NCI-H2171 (cell line): ENCODE measurements around the gene PRDM16.
A peak's percentile ranks its signal among the peaks of the same experiment; 100 is the strongest.

ENCODE experiments used
- DNase-seq: peaks from one replicate; lab custom pipeline; 2025; lab: John Stamatoyannopoulos, UW

Gene PRDM16

DNA sequence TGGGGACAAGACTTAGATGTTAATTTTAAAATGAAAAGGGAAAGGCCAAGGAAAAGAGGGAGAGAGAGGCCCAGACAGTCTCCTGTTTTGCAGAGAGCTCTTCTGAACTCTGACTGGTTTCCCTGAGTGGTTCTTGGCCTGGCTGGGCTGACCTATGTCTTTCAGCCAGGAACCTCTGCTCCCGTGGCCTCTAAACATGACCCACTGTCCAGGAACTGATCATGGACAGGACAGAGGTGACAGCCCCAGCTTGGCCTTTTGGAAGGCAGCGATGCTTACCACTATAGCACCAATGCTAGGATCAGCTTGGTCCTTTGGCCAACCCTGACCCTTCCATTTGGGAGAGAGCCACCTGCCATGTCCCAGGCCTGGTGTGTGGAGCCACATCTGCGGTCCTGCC is 55.2 kb downstream of the PRDM16 start:
- DNase-seq: no peak

DNA sequence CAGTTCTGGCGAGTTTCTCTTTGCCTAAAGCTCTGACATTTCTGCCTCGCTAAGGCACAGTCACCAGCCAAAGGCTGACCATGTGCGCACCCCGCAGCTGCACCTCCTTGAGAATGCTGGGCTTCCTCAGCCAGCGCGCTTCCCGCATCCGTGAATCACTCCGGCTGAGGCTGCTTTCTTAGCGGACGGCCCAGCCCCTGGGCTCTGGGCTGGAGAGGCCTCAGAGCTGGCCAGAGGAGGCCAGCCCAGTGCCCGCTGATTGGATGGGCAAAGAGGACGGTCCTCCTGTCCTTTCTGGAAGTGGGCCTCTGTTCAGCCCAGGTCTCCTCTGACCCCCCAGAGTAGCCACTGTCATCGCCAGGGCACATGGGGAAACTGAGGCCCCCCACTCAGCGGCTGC is 56.1 kb downstream of the PRDM16 start:
- no peak for DNase-seq

DNA sequence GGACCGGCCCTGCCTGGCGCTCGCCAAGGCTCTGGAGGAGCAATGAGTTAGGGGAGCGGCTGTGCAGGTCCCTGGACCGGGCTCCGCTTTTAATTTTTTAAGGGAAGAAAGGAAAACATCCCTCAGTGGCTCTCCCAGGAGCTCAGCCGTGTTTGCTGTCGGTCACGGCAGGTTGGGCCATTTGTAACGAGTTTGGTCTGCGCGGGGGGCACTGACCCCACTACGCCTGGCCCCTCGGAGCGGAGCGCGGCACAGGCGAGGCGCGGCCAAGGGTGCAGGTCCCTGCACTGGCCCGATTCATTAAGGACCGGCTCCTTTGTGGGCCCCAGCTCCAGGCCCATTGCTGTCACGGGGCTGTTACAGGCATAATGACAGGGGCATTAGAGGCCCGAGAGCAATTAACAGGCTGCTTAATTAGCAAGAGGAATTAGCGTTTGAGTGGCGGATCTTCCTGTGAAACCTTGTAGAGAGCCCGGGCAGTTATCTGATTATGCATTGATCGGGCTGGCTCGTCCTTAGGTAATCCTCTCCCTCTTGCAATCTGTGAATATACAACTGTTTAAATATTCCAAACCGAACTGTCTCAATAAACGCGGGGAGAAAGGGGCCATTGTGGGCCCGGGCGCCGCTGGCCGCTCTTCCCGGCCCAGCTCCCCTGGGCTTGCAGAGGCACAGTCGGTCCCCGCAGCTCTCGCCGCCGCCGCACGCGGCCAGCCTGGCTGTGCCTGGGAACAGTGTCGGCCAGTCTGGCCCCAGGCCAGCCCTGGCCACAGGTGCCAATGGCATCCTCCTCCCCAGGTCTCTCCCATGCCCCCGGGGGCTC is 56.8 kb downstream of the PRDM16 start:
- DNase-seq: no peak

DNA sequence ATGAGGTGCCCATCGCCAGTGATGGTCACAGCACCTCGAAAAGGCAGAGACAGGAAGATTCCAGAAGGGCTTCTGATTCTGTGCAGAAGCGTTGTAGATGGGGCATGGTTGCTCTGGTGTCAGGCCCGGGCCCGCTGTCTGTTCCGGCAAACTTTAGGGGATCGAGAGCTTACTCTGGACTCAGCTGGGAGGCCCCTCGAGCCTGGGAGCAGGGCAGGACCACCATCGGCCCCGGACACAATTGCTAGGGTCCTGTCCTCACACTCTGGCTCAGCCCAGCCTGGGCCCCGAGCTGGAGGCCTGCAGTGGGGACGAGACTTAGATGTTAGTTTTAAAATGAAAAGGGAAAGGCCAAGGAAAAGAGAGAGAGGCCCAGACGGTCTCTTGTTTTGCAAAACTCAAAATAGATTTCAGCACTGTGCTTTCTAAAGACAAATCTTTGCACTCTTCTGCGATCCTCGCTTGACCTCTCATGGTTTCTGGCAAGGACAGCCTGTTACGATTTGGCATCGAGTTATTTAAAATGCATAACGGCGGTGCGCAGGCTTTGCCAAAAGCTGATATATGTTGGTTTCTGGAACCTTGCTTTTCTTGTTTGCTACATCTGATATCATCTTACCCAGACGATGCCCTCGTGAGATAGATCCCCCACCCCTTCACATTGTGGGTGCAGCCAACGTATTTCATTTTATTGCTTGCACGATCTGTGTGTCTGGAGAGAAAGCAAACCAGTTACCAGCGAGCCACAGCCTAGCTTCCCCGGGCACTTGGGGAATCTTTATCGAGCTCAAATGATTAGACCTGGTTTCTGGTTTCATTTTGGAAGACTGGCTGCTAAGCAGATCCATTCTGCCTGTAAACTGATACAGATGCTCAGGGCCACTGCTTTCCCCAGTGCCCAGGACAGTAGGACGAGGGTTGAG is 58.0 kb downstream of the PRDM16 start:
- DNase-seq: no peak

DNA sequence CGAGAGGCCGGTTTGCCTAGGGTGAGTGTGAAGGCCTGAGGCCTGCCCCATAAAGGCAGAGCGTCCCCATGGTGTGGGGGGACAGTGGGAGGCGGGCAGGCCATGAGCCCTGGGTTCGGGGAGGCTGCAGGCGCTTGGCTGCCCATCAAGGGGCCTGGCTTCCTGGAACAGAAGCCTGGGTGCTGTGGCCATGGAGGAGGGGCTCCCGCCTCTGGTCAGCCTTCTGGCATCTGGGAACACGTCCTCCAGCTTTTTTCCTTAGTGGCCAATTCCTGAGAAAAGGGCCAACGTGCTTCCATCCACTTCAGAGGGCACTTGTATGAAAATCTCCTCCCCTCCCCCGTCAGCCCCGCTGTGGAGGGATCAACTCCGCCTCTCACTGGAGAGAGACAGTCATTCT is 58.7 kb downstream of the PRDM16 start:
- DNase-seq: no peak

DNA sequence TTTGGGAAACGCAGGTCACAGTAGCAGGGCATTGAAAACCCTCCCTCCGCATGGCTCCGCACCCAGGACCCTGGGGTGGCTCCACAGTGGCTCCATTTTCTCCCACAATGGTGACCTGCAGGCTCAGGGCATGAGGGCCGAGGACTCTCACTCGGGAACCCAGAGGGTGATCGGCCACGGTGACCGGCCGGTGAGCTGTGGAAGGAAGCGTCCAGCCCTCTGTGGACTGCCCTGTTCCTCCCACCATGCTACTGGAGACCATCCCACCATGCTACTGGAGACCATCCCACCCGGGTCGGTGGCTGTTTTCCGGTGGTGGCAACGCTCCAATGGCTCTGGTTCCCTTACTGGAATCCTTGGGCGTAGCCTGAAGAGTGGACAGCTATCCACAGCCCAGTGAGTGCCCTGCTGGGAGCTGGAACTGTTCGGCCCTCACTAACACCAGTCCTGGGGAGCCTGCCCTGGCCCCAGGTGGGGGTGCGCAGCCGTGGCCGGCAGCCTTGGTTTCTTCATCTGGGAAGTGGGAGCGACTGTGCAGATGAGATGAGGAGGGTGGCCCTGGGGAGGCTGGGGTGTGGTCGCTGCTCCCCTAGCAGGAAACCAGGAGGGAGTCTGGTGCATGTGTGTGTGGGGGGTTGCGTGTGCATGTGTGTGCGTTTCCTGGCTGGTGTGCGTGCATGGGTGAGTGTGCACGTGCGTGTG is 59.6 kb downstream of the PRDM16 start:
- DNase-seq: no peak

DNA sequence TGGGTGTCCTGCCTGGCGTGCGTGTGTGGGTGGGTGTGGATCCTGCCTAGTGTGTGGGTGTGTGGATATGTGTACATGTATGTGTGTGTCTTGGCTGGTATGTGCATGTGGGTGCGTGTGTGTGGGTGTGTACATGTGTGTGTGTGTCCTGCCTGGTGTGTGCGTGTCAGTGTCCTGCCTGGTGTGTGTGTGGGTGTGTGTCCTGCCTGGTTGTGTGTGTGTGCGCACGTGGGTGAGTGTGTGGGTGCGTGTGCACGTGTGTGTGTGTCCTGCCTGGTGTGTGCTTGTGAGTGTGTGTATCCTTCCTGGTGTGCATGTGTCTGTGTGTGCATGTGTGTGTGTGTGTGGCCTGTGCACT is 60.1 kb downstream of the PRDM16 start:
- no peak for DNase-seq

DNA sequence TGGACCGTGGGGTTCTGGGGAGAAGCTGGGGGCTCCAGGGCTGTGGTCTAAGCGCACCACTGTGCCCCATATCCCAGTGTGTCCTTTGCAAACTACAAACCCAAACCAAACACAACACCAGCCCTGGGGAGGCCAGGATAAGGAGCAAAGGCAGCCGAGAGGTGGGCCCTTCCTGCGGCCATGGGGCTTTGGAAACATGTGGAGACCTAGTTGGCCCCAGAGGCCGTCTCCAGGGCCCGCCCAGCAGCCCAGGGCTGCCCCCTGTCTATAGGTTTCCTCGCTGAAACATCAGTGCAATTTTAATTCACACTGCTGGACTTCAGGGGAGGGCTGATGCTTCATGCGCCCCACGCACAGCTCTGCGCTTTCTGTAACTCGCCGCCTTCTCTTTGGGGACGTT is 61.3 kb downstream of the PRDM16 start:
- no peak for DNase-seq

DNA sequence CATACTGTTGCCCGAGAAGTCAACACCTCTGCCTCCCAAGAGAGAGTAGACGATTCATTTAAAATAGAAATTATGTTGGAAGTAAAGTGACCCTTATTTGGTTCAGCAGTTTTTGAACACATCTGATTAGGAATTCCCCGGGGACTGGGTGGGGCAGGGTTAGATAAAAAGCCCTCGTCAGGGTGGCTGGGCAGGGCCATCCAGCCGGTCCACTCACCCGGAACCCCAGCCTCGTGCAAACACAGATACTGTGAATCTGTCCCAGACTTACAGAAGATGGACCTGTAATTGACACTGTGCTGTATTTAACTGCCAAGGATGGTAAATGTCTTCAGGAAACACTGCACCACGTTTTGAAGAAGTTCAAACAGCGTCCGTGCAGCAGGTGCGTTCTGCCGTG is 63.7 kb downstream of the PRDM16 start:
- DNase-seq: no peak

DNA sequence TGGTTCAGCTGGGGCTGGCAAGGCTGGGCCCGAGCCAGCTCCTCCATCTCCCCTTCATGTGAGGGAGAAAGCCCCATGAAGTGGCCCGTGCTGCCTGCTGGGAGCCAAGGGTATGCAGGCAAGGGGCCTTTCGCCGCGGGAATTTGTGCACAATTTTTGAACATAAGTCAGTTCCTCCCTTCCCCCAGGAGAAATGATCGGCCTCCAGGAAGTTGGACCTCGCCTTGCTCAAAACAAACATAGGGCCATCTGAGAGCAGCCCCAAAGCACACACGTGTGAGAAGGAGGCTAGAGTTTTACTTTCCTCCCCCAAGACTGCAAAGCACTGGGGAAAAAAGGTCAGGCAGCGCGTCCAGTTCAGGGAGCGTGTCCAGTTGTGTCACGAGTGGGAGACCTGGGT is 64.7 kb downstream of the PRDM16 start:
- DNase-seq: no peak

DNA sequence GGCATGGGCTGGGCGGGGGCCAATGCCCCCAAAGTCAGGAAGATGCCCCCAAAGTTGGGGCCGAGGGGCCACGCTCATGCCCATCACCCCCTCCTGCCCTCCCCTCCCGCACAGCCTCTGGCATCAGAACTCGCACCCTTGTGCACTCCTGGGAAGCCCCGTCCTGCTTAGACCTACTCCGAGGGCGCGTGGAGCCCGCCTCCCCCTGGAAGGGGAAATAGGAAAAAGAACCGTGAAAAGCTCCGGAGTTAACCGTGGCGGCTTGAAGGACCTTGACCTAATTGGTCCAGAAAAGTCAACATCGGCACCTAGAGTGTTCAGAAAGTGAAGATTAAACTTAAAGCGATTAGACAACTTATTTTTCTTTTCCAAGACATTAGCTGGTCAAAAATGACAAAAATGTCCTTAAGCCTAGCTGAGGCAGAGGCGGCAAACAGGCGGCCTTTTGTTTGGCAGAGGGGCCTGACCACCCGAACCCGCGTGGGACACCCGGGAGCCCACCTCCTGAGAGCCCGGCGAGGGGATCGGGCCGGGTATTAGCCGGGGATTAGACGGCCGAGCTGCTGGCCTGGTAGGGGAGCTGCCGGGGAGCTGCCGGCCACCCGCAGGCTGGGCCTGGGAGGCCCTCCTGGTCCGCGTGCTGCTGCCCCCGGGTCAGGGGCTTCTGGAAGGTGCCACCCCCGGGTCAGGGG is 65.5 kb downstream of the PRDM16 start:
- DNase-seq: no peak

DNA sequence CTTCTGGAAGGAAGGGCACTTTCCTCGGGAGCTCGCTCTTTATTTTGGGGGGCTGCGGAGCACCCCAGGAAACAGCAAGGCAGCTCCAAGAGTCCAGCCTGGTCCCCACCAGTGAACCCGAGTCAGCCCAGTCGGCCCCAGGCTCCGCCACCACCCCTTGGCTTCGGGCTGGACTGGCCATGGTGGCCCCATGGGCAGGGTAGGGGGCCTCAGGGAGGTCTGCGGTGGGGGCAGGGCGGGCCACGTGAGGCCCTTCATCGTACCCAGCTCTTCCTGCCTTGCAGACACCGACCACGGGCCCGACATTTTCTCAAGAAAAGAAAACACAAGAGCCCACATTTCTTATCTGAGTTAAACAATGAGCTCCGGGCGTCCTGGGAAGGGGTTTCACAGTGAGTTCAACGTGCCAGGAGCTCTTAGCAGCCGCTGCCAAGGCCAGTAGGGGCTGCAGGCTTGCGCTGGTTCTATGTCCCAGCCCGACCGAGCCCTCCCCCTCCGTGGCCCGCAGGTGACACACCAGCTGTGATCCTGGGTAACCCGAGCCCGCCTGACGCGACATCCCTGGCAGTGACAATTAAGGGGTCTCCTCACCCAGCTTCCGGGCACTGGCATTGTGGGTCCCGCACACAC is 66.2 kb downstream of the PRDM16 start:
- DNase-seq: peak; percentile 78

DNA sequence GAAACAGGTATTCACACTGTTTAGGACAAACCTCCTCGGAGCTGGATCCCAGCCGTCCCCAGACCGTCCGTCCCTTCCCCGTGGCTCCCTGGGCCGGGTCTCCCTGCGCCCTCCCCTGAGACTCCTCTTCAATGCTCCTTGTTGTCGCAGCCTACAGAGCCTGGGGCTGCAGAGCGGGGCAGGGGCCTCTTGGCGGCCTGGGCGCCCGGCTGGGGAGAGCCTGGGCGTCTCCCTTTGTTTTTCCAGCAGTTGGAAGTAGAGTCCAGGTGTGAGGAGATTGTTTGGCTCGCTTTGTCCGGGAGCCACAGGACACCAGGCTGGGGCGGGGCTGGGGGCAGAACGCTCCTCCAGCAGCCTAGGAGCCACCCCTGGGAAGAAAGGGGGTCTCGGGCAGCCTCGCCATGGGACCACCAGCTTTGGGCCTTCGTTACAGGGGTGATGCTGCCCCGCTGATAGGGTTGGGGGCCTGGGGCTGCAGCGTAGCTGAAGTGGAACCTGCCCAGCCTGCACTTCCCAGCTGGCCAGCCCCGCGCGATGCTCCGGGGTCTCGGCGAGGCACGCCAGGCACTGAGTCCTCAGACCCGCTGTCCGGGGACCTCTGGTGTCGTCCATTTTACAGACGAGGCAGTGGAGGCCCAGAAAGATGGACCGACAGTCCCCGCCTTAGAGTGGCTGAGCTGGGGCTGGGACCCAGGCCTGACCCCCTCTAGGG is 66.9 kb downstream of the PRDM16 start:
- peak; percentile 65 for DNase-seq

DNA sequence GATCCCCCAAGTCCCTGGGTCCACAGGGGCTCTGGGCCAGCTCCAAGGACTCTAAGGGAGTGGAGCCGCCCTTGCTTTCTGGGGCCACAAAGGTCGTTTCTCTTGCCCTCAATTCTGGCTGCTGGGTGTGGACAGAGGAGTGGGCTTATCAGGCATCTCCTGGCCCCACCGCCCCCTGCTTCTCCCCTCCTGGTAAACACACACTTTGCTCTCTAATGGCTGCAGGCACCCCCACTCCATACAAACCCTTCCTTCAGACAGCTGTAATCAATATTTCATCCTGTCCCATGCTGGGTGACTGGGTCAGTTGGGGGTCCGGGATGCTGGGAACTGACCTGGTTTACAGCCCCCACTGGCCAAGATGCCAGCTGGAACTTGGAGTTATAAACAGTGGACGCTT is 67.5 kb downstream of the PRDM16 start:
- DNase-seq: no peak

DNA sequence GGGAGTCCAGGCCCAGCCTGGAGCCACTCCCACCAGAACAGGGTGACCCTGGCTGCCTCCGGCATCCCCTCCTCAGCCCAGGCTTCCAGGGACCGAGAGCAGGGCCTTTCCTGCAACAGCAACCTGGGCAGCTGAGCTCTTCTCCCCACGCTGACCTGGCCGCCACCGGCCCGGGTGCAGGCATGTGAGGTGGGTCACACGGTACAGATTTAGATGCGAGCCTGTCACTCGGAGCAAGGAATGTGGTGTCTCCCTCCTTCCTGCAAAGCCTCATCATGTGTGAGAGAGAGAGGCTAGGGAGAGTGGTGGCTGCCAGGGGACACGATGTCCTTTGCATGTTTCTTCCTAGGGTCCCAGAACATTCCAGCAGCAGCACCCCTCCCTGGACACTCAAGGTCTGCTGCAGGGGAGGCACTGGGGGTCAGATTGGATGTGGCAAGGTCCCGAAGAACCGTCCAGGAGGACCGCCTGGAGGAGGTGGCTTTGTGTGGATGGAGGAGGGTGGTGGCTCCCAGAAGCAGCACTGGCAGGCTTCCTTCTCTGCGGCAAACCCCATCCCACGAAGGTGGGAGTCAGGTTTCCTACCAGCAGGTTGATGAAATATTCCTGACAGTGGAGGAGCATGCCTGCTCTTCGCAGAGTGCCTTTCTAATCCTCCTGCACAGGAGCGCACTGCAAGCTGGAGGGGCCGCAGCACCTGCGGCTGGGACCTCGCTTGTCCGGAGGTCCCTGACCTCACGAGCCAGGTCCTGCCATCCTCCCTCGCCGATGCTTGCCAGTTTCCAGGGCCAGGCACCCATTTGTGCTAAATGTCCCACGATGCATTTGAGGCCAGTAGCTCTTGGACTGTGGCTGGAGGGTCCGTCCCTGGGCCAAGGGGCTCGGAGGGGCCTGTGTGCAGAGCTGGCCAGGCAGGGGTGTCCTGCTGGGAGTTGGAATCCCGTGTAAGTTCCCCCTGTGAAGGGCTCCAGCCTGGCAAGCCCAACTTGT is 68.4 kb downstream of the PRDM16 start:
- no peak for DNase-seq

DNA sequence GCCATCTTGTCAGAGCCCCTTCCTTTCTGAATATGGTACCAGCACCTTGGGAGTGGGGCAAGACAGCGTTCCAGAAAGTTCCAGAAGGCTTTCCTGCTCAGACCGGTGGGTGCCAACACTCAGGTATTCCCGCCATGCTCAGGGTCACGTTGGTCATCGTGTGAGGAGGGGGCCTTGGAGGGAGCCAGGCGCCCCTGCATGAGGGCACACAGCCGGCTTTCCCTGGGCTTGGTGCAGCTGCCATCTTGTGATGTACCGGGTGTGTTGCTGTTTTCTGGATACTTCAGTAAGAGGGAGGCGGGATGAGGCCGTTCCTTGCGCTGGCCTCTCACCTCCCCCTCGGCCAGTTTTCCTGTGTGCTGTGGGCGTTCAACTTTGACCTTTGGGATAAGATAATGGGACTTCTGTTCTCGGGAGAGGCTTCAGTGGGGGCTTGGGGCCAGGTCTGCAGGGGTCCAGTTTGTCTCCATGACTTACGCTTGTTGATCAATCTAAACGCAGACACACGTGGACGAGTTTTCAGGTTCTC is 69.7 kb downstream of the PRDM16 start:
- no peak for DNase-seq

DNA sequence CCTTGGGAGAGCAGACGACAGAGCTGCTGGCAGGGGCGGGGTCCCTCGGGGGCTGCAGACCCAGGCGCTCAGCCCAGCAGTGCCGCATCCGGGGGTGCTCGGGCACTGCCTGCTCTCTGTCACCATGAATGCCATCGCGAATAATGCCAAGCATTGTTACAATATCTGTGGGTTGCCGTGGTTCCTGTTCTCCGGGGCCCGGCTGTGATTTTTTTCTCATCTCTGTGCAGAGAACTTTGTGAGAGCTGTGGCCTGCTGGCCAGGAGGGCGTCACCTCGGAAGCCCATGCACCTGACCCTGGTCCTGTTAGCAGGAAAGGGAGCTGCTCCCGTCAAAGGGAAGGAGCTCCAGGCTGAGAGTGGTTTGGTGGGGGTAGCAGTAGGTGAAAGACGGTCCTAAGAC is 70.4 kb downstream of the PRDM16 start:
- no peak for DNase-seq

DNA sequence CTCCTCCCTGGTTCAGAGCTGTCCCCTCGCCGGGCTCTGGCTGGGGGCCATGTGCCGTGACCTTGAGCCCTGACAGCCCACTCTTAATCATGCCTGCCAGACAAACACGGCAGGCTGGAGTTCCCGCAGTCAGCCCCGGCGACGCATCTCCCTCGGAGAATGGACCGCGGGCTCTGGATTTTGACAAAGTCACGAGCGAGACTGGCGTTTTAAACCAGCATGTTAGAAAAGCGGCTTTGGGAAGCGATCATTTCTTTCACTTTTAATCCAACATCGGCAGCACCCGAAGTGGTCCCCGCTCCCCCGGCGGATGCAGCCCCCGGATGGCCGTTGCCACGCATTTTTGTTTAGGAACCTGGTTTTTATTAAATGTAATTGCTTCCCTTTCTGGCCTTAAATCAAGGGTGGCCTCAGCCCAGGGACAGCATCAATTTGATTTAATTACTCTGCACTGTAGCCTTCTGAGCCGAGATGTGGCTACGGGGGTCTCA is 70.9 kb downstream of the PRDM16 start:
- DNase-seq: no peak

DNA sequence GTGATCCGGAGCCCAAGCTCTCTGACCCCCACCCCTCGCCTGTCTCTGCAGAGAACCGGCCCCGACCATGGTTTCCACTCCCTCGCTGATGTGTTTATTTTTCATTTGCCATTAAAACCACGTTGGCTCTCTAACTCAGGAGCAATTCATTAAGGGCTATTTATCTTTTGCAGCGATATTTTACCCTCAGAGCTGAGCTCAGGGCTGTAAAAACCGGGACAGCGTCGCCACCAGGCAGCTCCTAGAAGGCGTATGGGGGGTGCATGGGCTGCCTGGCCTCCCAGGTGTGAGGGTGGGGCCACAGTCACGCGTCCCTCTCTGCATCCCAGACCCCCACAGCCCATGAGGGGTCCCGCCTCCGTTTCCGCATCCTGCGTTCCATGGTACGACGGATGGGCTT is 71.4 kb downstream of the PRDM16 start:
- DNase-seq: no peak
